IPS DF 19.7 (cell line): ENCODE results near the gene AFTPH.

Experiments used
- DNase-seq: peaks from one replicate; pipeline ENCODE4 v3.0.0-alpha.2; 2013; ENCODE audit warnings: low read depth, low spot score

Gene AFTPH

DNA sequence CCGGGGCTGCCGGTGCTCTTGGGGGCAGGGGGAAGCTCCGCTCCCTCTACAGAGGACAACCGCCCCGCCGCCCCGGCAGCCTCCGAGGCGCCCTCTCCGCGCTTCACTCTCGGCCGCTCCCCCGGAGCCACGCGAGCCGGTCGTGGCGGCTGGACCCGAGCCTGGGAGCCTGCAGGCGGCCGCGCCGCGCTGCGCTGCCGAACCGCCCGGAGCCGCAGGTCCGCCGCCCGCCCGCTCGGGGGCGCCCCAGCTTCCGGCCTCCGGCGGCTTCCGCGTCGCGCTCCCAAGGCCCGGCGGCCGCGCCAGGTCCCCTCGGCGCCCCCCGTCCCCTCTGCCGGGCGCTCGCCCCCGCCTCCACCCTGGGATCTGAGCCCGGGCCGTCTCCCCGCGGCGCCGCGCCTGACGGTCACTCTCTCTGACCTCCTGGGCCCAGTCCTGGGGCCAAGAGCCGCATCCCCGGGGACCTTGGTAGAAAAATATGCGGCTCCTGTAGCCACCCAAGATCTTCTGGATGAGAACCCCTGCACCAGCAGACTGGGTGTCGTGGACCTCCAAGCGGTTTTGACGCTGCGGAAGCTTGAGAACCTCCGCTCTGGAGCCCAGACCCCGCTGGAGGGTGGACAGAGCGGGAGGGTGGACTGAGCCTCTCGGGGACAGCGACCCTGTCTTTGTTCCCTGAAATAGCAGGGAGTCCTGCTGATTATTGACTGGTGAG is 85.3 kb downstream of the AFTPH start:
- no peak for DNase-seq

DNA sequence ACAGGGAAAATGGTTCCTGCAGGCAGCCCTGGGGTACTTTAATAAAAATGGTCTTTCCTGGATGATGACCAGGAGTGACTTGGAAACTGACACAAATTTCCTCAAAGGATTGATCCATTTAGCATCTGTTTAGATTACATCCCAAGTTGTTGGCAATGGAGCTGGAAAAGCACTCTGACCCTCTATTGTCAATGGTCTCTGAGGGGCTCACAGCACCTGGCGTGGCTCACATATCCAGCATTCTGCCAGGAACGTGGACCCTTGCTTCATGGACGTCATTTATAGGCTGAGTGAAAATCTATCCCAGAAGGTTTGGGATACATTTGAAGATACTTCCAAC is 85.8 kb downstream of the AFTPH start:
- no peak for DNase-seq

GRCh38 chr2:64610316-64610855 is 86.3 kb downstream of the AFTPH start:
- no peak for DNase-seq

- no peak for DNase-seq
Measured at GRCh38 chr2:64612575-64613195, 88.6 kb downstream of the AFTPH start.

DNA sequence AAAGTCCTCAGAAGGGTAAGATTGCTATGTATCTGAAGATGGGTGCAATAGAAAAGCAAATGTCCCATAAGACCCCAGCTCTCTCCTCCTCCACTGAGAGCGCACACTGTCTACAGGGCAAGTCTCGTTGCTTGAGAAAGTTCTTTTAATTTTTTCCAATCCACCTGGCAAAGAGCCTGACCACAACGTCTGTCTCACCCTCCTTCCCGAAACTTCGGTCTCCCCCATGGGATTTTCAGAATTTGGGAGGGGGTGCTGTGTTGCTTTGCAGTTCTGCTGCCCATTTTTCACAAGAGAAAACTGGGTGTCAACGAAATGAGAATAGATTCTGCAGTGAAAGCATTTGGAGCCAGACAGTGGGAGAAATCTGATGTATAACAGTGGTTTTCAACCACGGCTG is 89.1 kb downstream of the AFTPH start:
- DNase-seq = no peak

DNA sequence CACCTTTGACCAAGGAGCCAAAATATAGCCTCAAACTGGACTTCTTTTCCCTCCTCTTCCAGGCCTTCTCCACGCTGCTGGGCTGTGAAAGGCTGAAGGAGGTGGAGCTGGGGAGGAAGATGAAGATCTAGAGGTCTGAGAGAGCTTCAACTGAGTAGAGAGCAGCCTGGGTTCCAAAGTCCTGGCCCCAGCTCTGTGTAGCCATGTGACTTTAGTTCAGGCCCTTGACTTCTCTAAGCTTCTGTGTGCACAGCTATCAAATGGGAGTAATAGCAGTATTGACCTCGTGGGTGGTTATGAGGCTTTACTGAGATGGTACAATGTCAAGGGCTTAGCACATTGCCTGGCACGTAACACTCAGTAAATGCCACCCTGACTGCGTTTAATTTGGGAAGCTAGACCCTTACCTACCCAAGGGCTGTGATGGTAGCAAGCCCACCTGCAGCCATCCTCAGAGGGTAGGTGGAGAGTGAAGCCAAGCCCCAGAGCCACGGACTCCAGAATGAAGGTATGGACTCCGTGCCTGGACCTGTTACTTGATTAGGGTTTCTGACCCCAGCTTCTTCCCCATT is 91.2 kb downstream of the AFTPH start:
- no peak for DNase-seq

DNA sequence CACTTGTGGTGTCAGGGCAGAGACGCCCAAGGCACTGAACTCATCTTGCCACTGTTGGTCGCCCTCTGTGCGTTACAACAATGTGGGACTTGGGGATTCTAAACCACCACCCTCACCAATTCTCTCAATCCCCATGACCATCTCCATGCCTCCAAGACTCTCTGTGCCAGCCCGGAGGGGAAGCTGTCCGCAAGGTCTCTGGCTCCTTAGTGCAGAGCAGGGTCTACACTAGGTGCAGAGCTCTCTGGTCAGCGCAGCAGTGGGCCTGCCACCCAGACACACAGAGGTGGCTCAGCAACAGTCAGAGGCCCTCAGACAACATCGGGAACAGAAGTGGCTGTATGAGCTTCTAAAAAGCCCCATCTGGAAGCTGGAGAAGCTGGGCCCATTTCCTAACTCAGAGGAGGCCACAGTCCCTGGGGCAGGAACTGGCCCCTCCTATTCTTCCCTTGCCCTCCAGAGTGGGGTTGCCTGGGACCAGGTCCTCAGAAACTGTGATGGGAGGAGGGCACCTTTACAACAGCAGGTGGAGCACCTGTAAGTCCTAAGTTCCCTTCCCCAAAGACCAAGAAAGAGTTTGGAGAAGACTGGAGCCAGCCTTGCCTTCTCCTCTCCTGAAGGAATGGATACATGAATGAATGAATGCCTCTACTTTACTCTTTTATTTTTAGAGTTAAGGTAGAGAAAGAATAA is 91.9 kb downstream of the AFTPH start:
- DNase-seq = no peak

DNA sequence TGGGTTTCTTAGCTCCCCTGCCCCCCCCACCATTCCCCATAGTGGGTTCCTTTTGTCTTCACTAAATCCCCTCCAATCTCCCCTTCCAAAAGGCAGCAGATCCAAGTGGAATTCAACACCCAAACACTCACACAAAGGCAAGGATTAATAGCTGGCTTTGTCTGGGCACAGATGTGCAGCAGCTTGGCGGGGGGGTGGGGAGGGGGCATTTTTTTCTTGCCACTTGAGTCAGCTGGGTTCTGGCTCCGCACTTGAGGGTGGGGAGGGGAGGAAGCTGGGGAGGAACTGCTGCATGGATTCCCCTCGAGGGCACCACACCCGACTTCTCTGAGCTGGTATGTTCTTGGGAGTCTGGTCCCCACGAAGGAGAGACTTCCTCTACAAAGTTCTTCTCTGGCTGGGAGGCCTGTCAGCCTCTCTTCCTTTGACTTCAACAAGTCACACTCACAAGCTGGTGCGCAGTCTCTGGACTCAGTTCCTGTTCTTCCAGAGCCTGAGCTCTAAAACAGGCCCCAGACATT is 93.6 kb downstream of the AFTPH start:
- DNase-seq = no peak

- DNase-seq = no peak
Measured at GRCh38 chr2:64620661-64621060, 96.5 kb downstream of the AFTPH start.

DNA sequence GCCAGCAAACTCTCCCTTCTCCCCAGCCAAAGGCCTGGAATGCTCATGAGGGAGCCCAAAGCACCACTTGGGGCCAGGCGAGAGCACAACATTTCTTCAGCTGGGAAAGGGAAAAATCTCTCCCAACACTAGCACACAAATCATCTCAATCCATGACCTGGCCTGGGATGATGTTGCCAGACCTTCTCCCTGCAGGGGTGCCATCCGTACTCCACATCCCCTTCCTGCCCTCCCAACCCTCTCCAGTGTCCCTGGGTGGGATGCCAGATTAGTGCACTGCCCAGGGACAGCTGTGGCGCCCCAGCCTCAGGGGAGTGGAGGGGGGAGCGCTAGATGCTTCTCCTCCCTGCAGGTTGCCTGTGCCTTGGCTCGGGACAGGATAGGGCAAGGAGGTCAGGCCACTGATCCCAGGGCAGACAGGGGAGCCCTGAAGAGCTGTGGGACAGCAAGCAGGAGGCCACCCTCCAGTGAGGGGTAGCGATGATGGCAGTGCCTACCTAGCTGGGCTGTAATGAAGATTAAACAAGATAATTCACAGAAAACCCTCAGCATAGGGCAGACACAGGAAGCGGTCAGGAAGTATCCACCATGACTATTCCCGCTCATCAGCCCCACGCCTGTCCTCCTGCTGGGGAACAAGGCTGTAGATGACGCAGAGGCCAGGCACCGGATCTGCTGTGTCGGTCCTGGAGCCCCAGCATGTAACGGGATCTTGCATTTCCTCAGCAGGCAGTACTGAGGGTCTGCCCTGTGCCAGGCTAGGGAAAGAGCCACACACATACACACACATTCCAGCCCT is 98.5 kb downstream of the AFTPH start:
- DNase-seq = no peak

DNA sequence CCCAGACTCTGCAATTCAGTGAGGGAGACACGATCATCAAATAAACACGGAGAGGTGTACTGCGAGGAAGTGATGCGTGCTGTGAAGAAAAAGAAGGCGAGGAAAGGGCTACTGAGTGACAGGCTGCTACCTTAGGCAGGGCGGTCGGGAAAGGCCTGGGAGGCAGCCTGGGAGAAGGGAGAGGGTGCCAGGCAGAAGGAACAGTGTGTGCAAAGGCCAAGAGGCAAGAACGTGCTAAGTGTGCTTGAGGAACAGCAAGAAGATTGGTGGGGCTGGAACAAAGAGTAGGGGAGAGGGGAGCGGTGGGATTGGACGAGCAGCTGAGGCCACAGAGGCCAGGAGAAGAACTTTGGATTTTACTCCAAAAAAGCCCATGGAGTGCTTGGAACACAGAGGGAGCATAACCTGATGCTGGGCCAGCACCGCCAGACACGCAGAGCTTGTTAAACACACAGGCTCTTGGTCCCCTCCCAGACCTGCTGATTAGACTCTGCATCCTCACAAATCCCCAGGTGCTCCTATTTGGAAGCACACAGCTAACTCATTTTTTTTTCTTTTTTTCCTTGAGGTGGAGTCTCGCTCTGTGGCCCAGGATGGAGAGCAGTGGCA is 99.2 kb downstream of the AFTPH start:
- no peak for DNase-seq

- DNase-seq = no peak
Measured at GRCh38 chr2:64624108-64624610, 100.0 kb downstream of the AFTPH start.

- no peak for DNase-seq
Measured at GRCh38 chr2:64624862-64625261, 100.7 kb downstream of the AFTPH start.

- DNase-seq = no peak
Measured at GRCh38 chr2:64625299-64626145, 101.4 kb downstream of the AFTPH start.

DNA sequence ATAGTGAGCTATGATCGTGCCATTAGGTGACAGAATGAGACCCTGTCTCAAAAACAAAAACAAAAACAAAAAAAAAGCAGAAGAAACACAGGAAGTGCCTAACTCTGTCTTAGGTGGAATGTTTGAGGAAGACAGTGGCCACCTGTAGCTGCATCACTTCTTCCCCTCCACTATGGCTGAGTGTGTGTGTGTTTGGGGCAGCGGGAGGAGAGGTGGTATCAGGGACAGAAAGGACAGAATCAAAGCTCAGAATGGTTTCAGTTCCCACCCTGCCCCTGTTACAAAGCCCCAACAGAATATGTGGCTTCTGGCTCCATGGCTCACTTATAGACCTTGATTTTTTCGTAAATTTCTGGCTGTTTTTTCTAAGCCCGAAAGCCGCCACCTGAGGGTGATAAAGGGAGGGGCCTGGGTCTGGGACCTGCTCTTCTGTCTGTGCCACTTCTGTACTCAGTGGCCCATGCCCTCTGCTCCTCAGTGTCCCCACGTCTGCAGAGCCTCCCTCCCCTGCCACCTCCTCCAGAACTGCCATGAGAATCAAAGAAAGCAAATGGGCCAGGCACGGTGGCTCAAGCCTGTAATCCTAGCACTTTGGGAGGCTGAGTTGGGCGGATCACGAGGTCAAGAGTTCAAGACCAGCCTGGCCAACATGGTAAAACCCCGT is 102.2 kb downstream of the AFTPH start:
- no peak for DNase-seq

DNA sequence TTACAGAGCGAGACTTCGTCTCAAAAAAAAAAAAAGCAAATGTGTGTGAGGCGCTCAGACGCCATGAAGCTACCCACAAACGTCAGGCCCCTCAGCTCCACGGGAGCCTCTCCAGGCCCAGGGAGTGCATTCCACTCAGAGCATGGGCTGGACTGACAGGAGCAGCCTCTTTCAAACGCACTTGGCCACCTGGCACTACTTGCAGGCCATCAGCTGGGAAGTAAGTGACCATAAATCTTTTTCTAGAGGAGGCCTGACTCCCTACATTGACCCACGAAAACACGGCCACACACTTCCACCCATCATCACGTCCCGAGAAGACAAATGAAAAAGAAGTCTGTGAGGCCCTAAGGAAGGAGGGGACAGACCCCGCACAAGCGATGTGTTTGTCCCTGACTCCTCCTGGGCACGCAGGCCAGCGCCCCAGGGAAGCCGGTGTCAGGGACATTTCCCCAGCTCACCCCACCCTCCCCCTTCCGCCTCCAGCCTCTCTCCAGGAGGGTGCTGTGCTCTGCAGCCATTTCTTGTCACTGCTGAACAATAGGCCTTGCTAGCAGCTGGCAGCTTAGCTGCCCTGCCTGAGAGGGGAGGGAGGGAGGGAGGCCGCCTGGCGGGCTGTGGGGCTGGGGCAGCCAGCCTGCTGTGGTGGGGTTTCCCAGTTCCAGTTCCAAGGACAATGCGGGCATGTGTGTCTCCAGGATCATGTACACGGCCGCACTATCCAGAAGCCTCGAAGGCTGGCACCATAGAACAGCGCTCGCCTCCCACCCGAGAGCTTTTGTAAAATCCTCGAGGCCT is 103.0 kb downstream of the AFTPH start:
- no peak for DNase-seq

DNA sequence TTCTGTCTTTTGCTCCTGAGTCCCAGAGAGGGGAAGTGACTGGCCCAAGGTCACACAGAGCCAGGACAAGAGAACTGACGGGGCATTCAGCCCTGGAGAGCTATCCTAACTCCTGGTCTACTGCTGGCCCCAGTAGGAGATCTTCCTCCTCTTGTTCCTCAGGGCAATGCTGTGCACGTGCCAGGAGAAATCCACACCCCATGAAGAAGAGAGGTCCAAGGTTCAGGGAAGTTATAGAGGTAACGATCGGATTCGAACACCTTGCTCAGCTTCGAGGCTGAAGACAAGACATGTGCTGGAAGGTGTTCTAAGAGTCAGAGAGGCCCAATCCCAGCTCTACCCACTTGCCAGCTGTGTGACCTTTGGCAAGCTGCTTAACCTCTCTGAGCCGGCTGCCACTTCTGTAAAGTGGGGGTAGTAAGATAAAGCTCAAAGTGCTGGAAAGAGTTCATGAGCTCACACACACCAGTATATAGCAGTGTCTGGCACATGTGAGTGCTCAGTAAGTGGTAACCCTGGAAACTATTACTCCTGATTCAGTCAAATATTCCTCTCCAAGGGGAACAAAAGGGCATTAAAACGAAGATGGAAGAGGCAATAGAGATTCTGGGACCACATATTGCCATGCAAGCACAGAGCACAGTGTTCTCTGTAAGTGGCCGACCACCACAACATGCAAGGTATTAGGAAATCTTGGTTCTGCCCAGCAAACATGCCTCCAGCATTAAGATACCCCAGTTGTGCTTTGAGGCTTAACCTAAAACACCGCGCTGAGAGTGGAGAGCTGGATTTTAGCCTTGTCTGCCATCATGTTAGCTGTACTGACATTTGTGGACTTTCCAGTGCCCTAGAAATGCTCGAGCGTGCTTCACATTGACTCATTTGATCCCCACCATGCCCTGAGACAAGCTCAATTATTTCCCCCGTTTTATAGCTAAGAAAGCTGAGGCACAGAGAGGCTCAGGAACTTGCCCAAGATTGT is 104.0 kb downstream of the AFTPH start:
- no peak for DNase-seq
